OCI-LY1 (cell line): Measurements from ENCODE around the gene POT1.

Source experiments
- H2AFZ ChIP-seq: fragments of 200-600 bp; sonication (generic), shearing (Covaris generic); 2 replicates; pipeline ENCODE4 v1.6.0; 2014; ENCODE audit warnings: antibody characterized with exemption, mild to moderate bottlenecking, low read length
- H3F3A ChIP-seq: fragments of 200-600 bp; sonication (generic), shearing (Covaris generic); 2 replicates; pipeline ENCODE4 v1.6.0; 2014; ENCODE audit warnings: mild to moderate bottlenecking, antibody characterized with exemption, low read length, moderate library complexity; ENCODE audit not compliant: insufficient read depth
- H3K27ac ChIP-seq: fragments of 200-600 bp; sonication (generic); 2 replicates; pipeline ENCODE4 v1.5.1; 2014; ENCODE audit warnings: low read length, mixed run types, mild to moderate bottlenecking, low read depth; ENCODE audit not compliant: poor library complexity, severe bottlenecking
- H3K27me3 ChIP-seq: fragments of 200-600 bp; sonication (generic); 2 replicates; pipeline ENCODE4 v1.6.0; 2014; ENCODE audit warnings: antibody characterized with exemption, mild to moderate bottlenecking, low read length, moderate library complexity; ENCODE audit not compliant: insufficient read depth
- H3K36me3 ChIP-seq: fragments of 200-600 bp; sonication (generic); 2 replicates; pipeline ENCODE4 v1.6.1; 2014; ENCODE audit warnings: mild to moderate bottlenecking, antibody characterized with exemption, low read length, moderate library complexity, mixed read lengths; ENCODE audit not compliant: insufficient read depth
- H3K4me1 ChIP-seq: fragments of 200-600 bp; sonication (generic); 2 replicates; pipeline ENCODE4 v1.5.1; 2014; ENCODE audit warnings: mild to moderate bottlenecking, low read length, moderate library complexity; ENCODE audit not compliant: insufficient read depth, severe bottlenecking
- H3K4me2 ChIP-seq: fragments of 200-600 bp; sonication (generic), shearing (Covaris generic); 2 replicates; pipeline ENCODE4 v1.6.1; 2014; ENCODE audit warnings: low read length
- H3K4me3 ChIP-seq: fragments of 200-600 bp; sonication (generic); 2 replicates; pipeline ENCODE4 v1.5.1; 2014; ENCODE audit warnings: low read length, low read depth, mild to moderate bottlenecking, mixed read lengths; ENCODE audit not compliant: poor library complexity, severe bottlenecking
- H3K79me2 ChIP-seq: fragments of 200-600 bp; shearing (Covaris generic); 2 replicates; pipeline ENCODE4 v1.6.1; 2016; ENCODE audit warnings: mixed run types, low read length, mixed read lengths; ENCODE audit not compliant: insufficient read depth
- H3K9ac ChIP-seq: fragments of 200-600 bp; sonication (generic), shearing (Covaris generic); 2 replicates; pipeline ENCODE4 v1.6.1; 2014; ENCODE audit warnings: mild to moderate bottlenecking, low read length, mixed read lengths
- H3K9me2 ChIP-seq: fragments of 200-600 bp; sonication (generic), shearing (Covaris generic); 2 replicates; pipeline ENCODE4 v1.6.1; 2014; ENCODE audit warnings: low read depth, mild to moderate bottlenecking, low read length, mixed read lengths
- H3K9me3 ChIP-seq: fragments of 200-600 bp; shearing (Covaris generic); 2 replicates; pipeline ENCODE4 v1.6.1; 2014; ENCODE audit warnings: low read length, mixed read lengths
- H4K20me1 ChIP-seq: fragments of 200-600 bp; sonication (generic), shearing (Covaris generic); 2 replicates; pipeline ENCODE4 v1.6.0; 2016; ENCODE audit warnings: mild to moderate bottlenecking, low read length; ENCODE audit not compliant: insufficient read depth
- CTCF ChIP-seq: fragments of 200-600 bp; sonication (generic), shearing (Covaris generic); IDR thresholded peaks from 2 replicates; pipeline ENCODE4 v1.5.1; 2017; ENCODE audit warnings: mild to moderate bottlenecking, antibody characterized with exemption, low read length, moderate library complexity, mixed read lengths
- EZH2 ChIP-seq: fragments of 200-600 bp; sonication (generic), shearing (Covaris generic); IDR thresholded peaks from 2 replicates; pipeline ENCODE4 v1.8.0; 2017; ENCODE audit warnings: borderline replicate concordance, mixed run types, mild to moderate bottlenecking, antibody characterized with exemption, low read length, moderate library complexity, mixed read lengths

POT1 gene

GRCh38 chr7:124922200-124922599 lies 7.4 kb downstream of the POT1 start:
- Histone ChIP-seq H3K4me1 (peaks cover 6% of the 10 kb centered on the region), H3K9ac (no peak overlapping the region), H2AFZ (no peak overlapping the region), H3K27ac (no peak overlapping the region), H3K27me3 (no peaks in the 10 kb centered on the region), H3F3A (no peaks in the 10 kb centered on the region), H3K4me3 (no peak overlapping the region), H3K79me2 (peaks cover 96% of the 10 kb centered on the region), H3K36me3 (peaks cover 69% of the 10 kb centered on the region), H3K9me3 (no peaks in the 10 kb centered on the region), H4K20me1 (no peaks in the 10 kb centered on the region), H3K9me2 (no peaks in the 10 kb centered on the region), H3K4me2 (no peak overlapping the region)
- no peak for TF ChIP-seq CTCF
- no peak for TF ChIP-seq EZH2

- Histone ChIP-seq H3K9me3 (no peaks in the 10 kb centered on the region), H3K4me1 (no peaks in the 10 kb centered on the region), H3K9ac (no peak overlapping the region), H3F3A (no peaks in the 10 kb centered on the region), H3K9me2 (no peaks in the 10 kb centered on the region), H3K4me2 (no peak overlapping the region), H3K27ac (no peak overlapping the region), H3K36me3 (peaks cover 54% of the 10 kb centered on the region), H3K27me3 (no peaks in the 10 kb centered on the region), H4K20me1 (no peaks in the 10 kb centered on the region), H2AFZ (no peak overlapping the region), H3K4me3 (no peak overlapping the region), H3K79me2 (peaks cover 84% of the 10 kb centered on the region)
- no peak for TF ChIP-seq EZH2
- no peak for TF ChIP-seq CTCF
These were observed 9.8 kb downstream of the POT1 start for GRCh38 chr7:124919841-124920240.

GRCh38 chr7:124918662-124919061 lies 11.0 kb downstream of the POT1 start:
- H3K79me2 ChIP-seq: peaks cover 72% of the 10 kb centered on the region
- TF ChIP-seq CTCF: no peak
- TF ChIP-seq EZH2: no peak

More at GRCh38 chr7:124918662-124919061, 11.0 kb downstream of the POT1 start:
- Histone ChIP-seq H3K9me3 (no peaks in the 10 kb centered on the region), H3K9ac (no peak overlapping the region), H3K36me3 (peaks cover 53% of the 10 kb centered on the region), H3K27ac (no peak overlapping the region), H3K4me1 (no peaks in the 10 kb centered on the region), H3K27me3 (no peaks in the 10 kb centered on the region), H2AFZ (no peak overlapping the region), H3F3A (no peaks in the 10 kb centered on the region), H4K20me1 (no peaks in the 10 kb centered on the region), H3K4me3 (no peak overlapping the region), H3K4me2 (no peak overlapping the region), H3K9me2 (no peaks in the 10 kb centered on the region)
